Measurements from ENCODE around the gene FICD. TPM values are rescaled to one million over a fixed set of nuclear protein-coding genes. Genes with fewer than 3 reads are reported as not detected.

Gene FICD
- total RNA-seq, 1 donor from 2014 or later: 8.3 TPM

- no peak for ATAC-seq
- Histone ChIP-seq H3K36me3 (peaks cover 77% of the 10 kb centered on the region), H3K4me1 (peaks cover 12% of the 10 kb centered on the region), H3K27me3 (ENCODE audit: low read depth) (no peaks in the 10 kb centered on the region), H3K9me3 (no peaks in the 10 kb centered on the region), H3K27ac (no peak overlapping the region), H3K4me3 (no peak overlapping the region)
- no peak for TF ChIP-seq CTCF (IDR thresholded peaks at IDR 0.05)
- no peak for DNase-seq
- intact Hi-C loops (cut with DNase I): no loop called here
Measured at GRCh38 chr12:108519558-108519957, 4.5 kb downstream of the FICD start.

- Histone ChIP-seq H3K4me3 (no peak overlapping the region), H3K27ac (no peak overlapping the region)
Measured at GRCh38 chr12:108523365-108523764, 8.3 kb downstream of the FICD start.

GRCh38 chr12:108525681-108526080 is 10.6 kb downstream of the FICD start:
- H3K4me1 ChIP-seq: no peaks in the 10 kb centered on the region
- no peak overlapping the region for H3K4me3 ChIP-seq
- H3K27me3 ChIP-seq (ENCODE audit: low read depth): no peaks in the 10 kb centered on the region
- no peak overlapping the region for H3K27ac ChIP-seq
- DNase-seq (no peak), ATAC-seq (no peak)
- peaks cover 100% of the 10 kb centered on the region for H3K36me3 ChIP-seq
- no peak for TF ChIP-seq CTCF (IDR thresholded peaks at IDR 0.05)
- H3K9me3 ChIP-seq: no peaks in the 10 kb centered on the region
- intact Hi-C loops (cut with DNase I): no loop called here

More at GRCh38 chr12:108523365-108523764, 8.3 kb downstream of the FICD start:
- DNase-seq: no peak
- H3K9me3 ChIP-seq: no peaks in the 10 kb centered on the region
- no peak for TF ChIP-seq CTCF (IDR thresholded peaks at IDR 0.05)
- no peaks in the 10 kb centered on the region for H3K4me1 ChIP-seq
- H3K27me3 ChIP-seq (ENCODE audit: low read depth): no peaks in the 10 kb centered on the region
- H3K36me3 ChIP-seq: peaks cover 100% of the 10 kb centered on the region
- intact Hi-C loops (cut with DNase I): no loop called here
- ATAC-seq: no peak

DNA sequence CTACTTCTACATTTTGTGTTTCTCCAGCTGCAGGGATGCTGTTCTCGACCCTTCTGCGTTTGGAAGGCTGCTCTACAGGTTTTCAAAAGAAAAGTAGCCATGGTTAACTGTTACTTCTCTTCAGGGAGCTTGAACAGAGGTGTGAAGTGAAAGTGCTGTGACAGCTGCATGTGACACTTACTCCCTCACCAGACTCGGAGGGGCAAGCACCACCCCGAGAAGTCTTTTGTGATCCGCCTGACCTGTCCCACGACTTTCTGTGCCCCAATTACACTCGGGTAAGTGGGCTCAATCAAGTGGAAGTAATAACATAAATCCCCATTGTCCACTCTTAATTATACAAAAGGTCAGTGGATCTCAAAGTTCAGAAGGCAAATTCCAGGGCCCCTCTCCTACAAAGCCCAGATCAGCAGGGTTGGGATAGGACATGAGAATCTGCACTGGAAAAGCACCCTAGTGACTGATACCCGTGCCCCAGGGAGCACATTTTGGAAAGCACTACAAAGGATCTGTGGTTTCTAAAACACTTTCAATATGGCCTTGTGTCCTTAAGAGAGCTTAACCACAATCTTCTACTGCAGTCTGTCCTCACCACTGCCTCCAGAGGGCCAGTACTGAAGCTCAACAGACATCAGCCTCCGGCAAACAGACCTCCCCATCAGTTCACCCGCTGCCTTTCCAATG is 11.5 kb downstream of the FICD start:
- intact Hi-C loops (cut with DNase I): no loop called here
- Histone ChIP-seq H3K27ac (no peak overlapping the region), H3K9me3 (no peaks in the 10 kb centered on the region), H3K4me1 (no peaks in the 10 kb centered on the region), H3K27me3 (ENCODE audit: low read depth) (no peaks in the 10 kb centered on the region), H3K36me3 (peaks cover 100% of the 10 kb centered on the region), H3K4me3 (no peak overlapping the region)
- no peak for DNase-seq
- ATAC-seq: no peak
- TF ChIP-seq CTCF (IDR thresholded peaks at IDR 0.05): no peak

DNA sequence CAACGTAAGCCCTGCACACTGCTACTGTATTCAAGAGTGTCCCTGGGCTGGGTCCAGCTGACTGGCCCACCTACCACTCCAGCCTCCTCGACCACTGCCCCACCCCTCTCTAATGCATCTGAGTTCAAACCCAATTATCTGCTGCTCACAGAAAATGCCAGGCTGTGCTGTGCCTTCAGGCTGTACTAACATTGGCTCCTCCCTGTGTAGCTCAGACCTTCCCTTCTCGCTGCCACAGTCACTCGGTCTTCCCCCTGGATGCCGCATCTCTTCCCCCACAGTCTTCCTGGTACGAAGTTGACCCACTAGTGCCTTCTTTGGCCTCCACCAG is 12.1 kb downstream of the FICD start:
- TF ChIP-seq CTCF (IDR thresholded peaks at IDR 0.05): no peak
- no peak for ATAC-seq
- no peak overlapping the region for H3K4me3 ChIP-seq
- H3K4me1 ChIP-seq: no peaks in the 10 kb centered on the region
- no peaks in the 10 kb centered on the region for H3K27me3 ChIP-seq (ENCODE audit: low read depth)
- H3K9me3 ChIP-seq: no peaks in the 10 kb centered on the region
- intact Hi-C loops (cut with DNase I): no loop called here
- peaks cover 100% of the 10 kb centered on the region for H3K36me3 ChIP-seq
- no peak overlapping the region for H3K27ac ChIP-seq
- DNase-seq: no peak
